GM23338 (cell line): ENCODE measurements around the gene CDC6. TPM values are rescaled to one million over a fixed set of nuclear protein-coding genes. Genes with fewer than 3 reads are reported as not detected.

ENCODE experiments used
- ATAC-seq: fragments of 200-7000 bp; cut with Tn5 transposase; 3 replicates; pipeline ENCODE4 v1.9.1; 2020
- DNase-seq: peaks from one replicate; pipeline ENCODE4 v3.0.0-alpha.2; 2015; ENCODE audit warnings: low spot score
- H2AFZ ChIP-seq: fragments of 200-600 bp; sonication (generic); 2 replicates; pipeline ENCODE4 v1.8.0; 2016; ENCODE audit warnings: antibody characterized with exemption, mild to moderate bottlenecking, moderate library complexity
- H3F3A ChIP-seq: fragments of 200-600 bp; sonication (generic); replicated peaks from 2 replicates; pipeline ENCODE4 v1.8.0; 2017; ENCODE audit warnings: antibody characterized with exemption, mixed run types, low read depth
- H3K27ac ChIP-seq: fragments of 200-600 bp; sonication (generic); 2 replicates; pipeline ENCODE4 v1.6.1; 2016; ENCODE audit warnings: low read depth
- H3K27me3 ChIP-seq: fragments of 200-600 bp; sonication (generic); 2 replicates; pipeline ENCODE4 v1.8.0; 2016; ENCODE audit warnings: mild to moderate bottlenecking, mixed run types, moderate library complexity; ENCODE audit not compliant: insufficient read depth
- H3K36me3 ChIP-seq: fragments of 200-600 bp; sonication (generic); 2 replicates; pipeline ENCODE4 v1.8.0; 2016; ENCODE audit warnings: mild to moderate bottlenecking; ENCODE audit not compliant: insufficient read depth
- H3K4me1 ChIP-seq: fragments of 200-600 bp; sonication (generic); 2 replicates; pipeline ENCODE4 v1.8.0; 2016; ENCODE audit warnings: mild to moderate bottlenecking, moderate library complexity; ENCODE audit not compliant: insufficient read depth
- H3K4me2 ChIP-seq: fragments of 200-600 bp; sonication (generic); 2 replicates; pipeline ENCODE4 v1.7.1; 2017; ENCODE audit warnings: mixed run types
- H3K4me3 ChIP-seq: fragments of 200-600 bp; sonication (generic); 2 replicates; pipeline ENCODE4 v1.6.1; 2016; ENCODE audit warnings: mixed run types
- H3K79me2 ChIP-seq: fragments of 200-600 bp; sonication (generic); replicated peaks from 2 replicates; pipeline ENCODE4 v1.8.0; 2017; ENCODE audit warnings: mild to moderate bottlenecking; ENCODE audit not compliant: insufficient read depth
- H3K9me2 ChIP-seq: fragments of 200-600 bp; sonication (generic); 2 replicates; pipeline ENCODE4 v1.8.0; 2017; ENCODE audit not compliant: insufficient read depth
- H4K20me1 ChIP-seq: fragments of 200-600 bp; sonication (generic); replicated peaks from 2 replicates; pipeline ENCODE4 v1.8.0; 2017; ENCODE audit warnings: mild to moderate bottlenecking; ENCODE audit not compliant: insufficient read depth
- H3K27ac Mint-ChIP-seq: 2 replicates; pipeline ENCODE4 v1.8.0; 2020; ENCODE audit warnings: inconsistent platforms, mild to moderate bottlenecking, moderate library complexity, mixed read lengths
- H3K27me3 Mint-ChIP-seq: 3 replicates; pipeline ENCODE4 v1.8.0; 2022; ENCODE audit warnings: low read depth, mild to moderate bottlenecking, moderate library complexity, mixed read lengths, inconsistent platforms; ENCODE audit not compliant: insufficient read depth, poor library complexity
- H3K36me3 Mint-ChIP-seq: 3 replicates; pipeline ENCODE4 v1.8.0; 2021; ENCODE audit warnings: low read depth, mild to moderate bottlenecking, inconsistent platforms, moderate library complexity, mixed read lengths
- H3K4me1 Mint-ChIP-seq: 3 replicates; pipeline ENCODE4 v1.8.0; 2020; ENCODE audit warnings: mild to moderate bottlenecking, inconsistent platforms, mixed read lengths
- H3K4me3 Mint-ChIP-seq: 3 replicates; pipeline ENCODE4 v1.8.0; 2021; ENCODE audit warnings: moderate library complexity, mild to moderate bottlenecking, inconsistent platforms, mixed read lengths
- H3K9me3 Mint-ChIP-seq: 3 replicates; pipeline ENCODE4 v1.8.0; 2020; ENCODE audit warnings: moderate library complexity, mild to moderate bottlenecking, inconsistent platforms, mixed read lengths
- CREB1 ChIP-seq: fragments of 250-450 bp; sonication (Bioruptor Pico); IDR thresholded peaks from 2 replicates; pipeline ENCODE4 v1.5.0; 2020; ENCODE audit warnings: low read depth, mild to moderate bottlenecking, moderate library complexity
- CTCF ChIP-seq, 2 experiments: fragments of 200-600 bp in 1 of 2; sonication (generic) in 1 of 2; conservative IDR thresholded peaks; 2 replicates each; pipeline versions ENCODE4 v1.5.1 to v1.6.1; 2016 to 2017; ENCODE audit warnings: antibody characterized with exemption in 2 of 2, low read depth in 2 of 2, mild to moderate bottlenecking in 2 of 2, moderate library complexity in 1 of 2
- EZH2 ChIP-seq: fragments of 200-600 bp; sonication (generic); IDR thresholded peaks from one replicate; pipeline ENCODE4 v1.8.0; 2017; ENCODE audit warnings: antibody characterized with exemption, mild to moderate bottlenecking, low read depth; ENCODE audit not compliant: unreplicated experiment
- EZH2phosphoT487 ChIP-seq: fragments of 200-600 bp; sonication (generic); IDR thresholded peaks from one replicate; pipeline ENCODE4 v1.8.1; 2018; ENCODE audit warnings: antibody characterized with exemption; ENCODE audit not compliant: unreplicated experiment
- JUNB ChIP-seq: IDR thresholded peaks from one replicate; pipeline ENCODE4 v1.6.1; 2016; ENCODE audit warnings: antibody characterized with exemption; ENCODE audit not compliant: unreplicated experiment
- NANOG ChIP-seq: IDR thresholded peaks from 2 replicates; pipeline ENCODE4 v1.6.1; 2016; ENCODE audit warnings: antibody characterized with exemption, borderline replicate concordance
- POLR2AphosphoS5 ChIP-seq: IDR thresholded peaks from 2 replicates; pipeline ENCODE4 v1.6.1; 2016; ENCODE audit warnings: antibody characterized with exemption, low read depth
- STAT1 ChIP-seq: IDR thresholded peaks from one replicate; pipeline ENCODE4 v1.6.1; 2016; ENCODE audit warnings: antibody characterized with exemption; ENCODE audit not compliant: unreplicated experiment
- ZNF114 ChIP-seq: fragments of 250-450 bp; sonication (Bioruptor Pico); IDR thresholded peaks from 2 replicates; pipeline ENCODE4 v1.5.0; 2020; ENCODE audit warnings: mild to moderate bottlenecking, moderate library complexity
- ZNF331 ChIP-seq: fragments of 250-450 bp; sonication (Bioruptor Pico); IDR thresholded peaks from 2 replicates; pipeline ENCODE4 v1.5.0; 2020; ENCODE audit warnings: low read depth, mild to moderate bottlenecking, moderate library complexity
- polyA plus RNA-seq: library from polyadenylated mRNA; unstranded; fragments of >200 nt; fragmentation: Nextera tagmentation; extraction: Ambion mirVana; gene quantifications from 2 replicates; pipeline ENCODE4 v1.2.1, GENCODE V29; 2016
- total RNA-seq: library from RNA; depleted of rRNA; stranded (reverse); fragments of >200 nt; shearing (Covaris generic); gene quantifications from 2 replicates; pipeline ENCODE4 v1.2.3, GENCODE V29; 2014
- TF ChIP-seq, protein P1 (sequence below): IDR thresholded peaks from one replicate; pipeline ENCODE4 v1.6.1; 2018; ENCODE audit warnings: antibody characterized with exemption; ENCODE audit not compliant: unreplicated experiment
- TF ChIP-seq, protein P2 (sequence below): IDR thresholded peaks from 2 replicates; pipeline ENCODE4 v1.6.1; 2016; ENCODE audit warnings: antibody characterized with exemption
- TF ChIP-seq, protein P3 (sequence below): fragments of 250-450 bp; sonication (Bioruptor Pico); IDR thresholded peaks from 2 replicates; pipeline ENCODE4 v1.5.0; 2020; ENCODE audit warnings: mild to moderate bottlenecking, moderate library complexity

CDC6 gene
- total and polyA plus RNA-seq, 2 experiments from 2014 or later, result 46.2 to 79.9 TPM

- Histone ChIP-seq H4K20me1 (peaks cover 23% of the 10 kb centered on the region), H3K4me3 (no peak overlapping the region), H3K27me3 (peaks cover 23% of the 10 kb centered on the region), H3K36me3 (no peaks in the 10 kb centered on the region; the same call in 1 of the 2 replicates), H2AFZ (no peak overlapping the region), H3K9me2 (no peaks in the 10 kb centered on the region), H3K27ac (no peak overlapping the region), H3K4me1 (peaks cover 7% of the 10 kb centered on the region), H3K4me2 (no peak overlapping the region), H3K79me2 (no peaks in the 10 kb centered on the region), H3F3A (peaks cover 10% of the 10 kb centered on the region; the same call in 1 of the 2 replicates)
- TF ChIP-seq EZH2, result no peak
- no peak for TF ChIP-seq POLR2AphosphoS5
- TF ChIP-seq, protein P1, sequence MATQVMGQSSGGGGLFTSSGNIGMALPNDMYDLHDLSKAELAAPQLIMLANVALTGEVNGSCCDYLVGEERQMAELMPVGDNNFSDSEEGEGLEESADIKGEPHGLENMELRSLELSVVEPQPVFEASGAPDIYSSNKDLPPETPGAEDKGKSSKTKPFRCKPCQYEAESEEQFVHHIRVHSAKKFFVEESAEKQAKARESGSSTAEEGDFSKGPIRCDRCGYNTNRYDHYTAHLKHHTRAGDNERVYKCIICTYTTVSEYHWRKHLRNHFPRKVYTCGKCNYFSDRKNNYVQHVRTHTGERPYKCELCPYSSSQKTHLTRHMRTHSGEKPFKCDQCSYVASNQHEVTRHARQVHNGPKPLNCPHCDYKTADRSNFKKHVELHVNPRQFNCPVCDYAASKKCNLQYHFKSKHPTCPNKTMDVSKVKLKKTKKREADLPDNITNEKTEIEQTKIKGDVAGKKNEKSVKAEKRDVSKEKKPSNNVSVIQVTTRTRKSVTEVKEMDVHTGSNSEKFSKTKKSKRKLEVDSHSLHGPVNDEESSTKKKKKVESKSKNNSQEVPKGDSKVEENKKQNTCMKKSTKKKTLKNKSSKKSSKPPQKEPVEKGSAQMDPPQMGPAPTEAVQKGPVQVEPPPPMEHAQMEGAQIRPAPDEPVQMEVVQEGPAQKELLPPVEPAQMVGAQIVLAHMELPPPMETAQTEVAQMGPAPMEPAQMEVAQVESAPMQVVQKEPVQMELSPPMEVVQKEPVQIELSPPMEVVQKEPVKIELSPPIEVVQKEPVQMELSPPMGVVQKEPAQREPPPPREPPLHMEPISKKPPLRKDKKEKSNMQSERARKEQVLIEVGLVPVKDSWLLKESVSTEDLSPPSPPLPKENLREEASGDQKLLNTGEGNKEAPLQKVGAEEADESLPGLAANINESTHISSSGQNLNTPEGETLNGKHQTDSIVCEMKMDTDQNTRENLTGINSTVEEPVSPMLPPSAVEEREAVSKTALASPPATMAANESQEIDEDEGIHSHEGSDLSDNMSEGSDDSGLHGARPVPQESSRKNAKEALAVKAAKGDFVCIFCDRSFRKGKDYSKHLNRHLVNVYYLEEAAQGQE, result no peak
- TF ChIP-seq, protein P2, sequence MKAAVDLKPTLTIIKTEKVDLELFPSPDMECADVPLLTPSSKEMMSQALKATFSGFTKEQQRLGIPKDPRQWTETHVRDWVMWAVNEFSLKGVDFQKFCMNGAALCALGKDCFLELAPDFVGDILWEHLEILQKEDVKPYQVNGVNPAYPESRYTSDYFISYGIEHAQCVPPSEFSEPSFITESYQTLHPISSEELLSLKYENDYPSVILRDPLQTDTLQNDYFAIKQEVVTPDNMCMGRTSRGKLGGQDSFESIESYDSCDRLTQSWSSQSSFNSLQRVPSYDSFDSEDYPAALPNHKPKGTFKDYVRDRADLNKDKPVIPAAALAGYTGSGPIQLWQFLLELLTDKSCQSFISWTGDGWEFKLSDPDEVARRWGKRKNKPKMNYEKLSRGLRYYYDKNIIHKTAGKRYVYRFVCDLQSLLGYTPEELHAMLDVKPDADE, result no peak
- no peak for TF ChIP-seq CREB1 (CRISPR knock-in tag)
- TF ChIP-seq ZNF331 (CRISPR knock-in tag), result no peak
- no peak for TF ChIP-seq JUNB
- TF ChIP-seq ZNF114, result no peak
- TF ChIP-seq CTCF (conservative IDR thresholded peaks at IDR 0.05; ENCODE audit: low read depth in 2 of 2), result no peak
- no peak for TF ChIP-seq EZH2phosphoT487
- no peak for TF ChIP-seq NANOG
- TF ChIP-seq, protein P3, sequence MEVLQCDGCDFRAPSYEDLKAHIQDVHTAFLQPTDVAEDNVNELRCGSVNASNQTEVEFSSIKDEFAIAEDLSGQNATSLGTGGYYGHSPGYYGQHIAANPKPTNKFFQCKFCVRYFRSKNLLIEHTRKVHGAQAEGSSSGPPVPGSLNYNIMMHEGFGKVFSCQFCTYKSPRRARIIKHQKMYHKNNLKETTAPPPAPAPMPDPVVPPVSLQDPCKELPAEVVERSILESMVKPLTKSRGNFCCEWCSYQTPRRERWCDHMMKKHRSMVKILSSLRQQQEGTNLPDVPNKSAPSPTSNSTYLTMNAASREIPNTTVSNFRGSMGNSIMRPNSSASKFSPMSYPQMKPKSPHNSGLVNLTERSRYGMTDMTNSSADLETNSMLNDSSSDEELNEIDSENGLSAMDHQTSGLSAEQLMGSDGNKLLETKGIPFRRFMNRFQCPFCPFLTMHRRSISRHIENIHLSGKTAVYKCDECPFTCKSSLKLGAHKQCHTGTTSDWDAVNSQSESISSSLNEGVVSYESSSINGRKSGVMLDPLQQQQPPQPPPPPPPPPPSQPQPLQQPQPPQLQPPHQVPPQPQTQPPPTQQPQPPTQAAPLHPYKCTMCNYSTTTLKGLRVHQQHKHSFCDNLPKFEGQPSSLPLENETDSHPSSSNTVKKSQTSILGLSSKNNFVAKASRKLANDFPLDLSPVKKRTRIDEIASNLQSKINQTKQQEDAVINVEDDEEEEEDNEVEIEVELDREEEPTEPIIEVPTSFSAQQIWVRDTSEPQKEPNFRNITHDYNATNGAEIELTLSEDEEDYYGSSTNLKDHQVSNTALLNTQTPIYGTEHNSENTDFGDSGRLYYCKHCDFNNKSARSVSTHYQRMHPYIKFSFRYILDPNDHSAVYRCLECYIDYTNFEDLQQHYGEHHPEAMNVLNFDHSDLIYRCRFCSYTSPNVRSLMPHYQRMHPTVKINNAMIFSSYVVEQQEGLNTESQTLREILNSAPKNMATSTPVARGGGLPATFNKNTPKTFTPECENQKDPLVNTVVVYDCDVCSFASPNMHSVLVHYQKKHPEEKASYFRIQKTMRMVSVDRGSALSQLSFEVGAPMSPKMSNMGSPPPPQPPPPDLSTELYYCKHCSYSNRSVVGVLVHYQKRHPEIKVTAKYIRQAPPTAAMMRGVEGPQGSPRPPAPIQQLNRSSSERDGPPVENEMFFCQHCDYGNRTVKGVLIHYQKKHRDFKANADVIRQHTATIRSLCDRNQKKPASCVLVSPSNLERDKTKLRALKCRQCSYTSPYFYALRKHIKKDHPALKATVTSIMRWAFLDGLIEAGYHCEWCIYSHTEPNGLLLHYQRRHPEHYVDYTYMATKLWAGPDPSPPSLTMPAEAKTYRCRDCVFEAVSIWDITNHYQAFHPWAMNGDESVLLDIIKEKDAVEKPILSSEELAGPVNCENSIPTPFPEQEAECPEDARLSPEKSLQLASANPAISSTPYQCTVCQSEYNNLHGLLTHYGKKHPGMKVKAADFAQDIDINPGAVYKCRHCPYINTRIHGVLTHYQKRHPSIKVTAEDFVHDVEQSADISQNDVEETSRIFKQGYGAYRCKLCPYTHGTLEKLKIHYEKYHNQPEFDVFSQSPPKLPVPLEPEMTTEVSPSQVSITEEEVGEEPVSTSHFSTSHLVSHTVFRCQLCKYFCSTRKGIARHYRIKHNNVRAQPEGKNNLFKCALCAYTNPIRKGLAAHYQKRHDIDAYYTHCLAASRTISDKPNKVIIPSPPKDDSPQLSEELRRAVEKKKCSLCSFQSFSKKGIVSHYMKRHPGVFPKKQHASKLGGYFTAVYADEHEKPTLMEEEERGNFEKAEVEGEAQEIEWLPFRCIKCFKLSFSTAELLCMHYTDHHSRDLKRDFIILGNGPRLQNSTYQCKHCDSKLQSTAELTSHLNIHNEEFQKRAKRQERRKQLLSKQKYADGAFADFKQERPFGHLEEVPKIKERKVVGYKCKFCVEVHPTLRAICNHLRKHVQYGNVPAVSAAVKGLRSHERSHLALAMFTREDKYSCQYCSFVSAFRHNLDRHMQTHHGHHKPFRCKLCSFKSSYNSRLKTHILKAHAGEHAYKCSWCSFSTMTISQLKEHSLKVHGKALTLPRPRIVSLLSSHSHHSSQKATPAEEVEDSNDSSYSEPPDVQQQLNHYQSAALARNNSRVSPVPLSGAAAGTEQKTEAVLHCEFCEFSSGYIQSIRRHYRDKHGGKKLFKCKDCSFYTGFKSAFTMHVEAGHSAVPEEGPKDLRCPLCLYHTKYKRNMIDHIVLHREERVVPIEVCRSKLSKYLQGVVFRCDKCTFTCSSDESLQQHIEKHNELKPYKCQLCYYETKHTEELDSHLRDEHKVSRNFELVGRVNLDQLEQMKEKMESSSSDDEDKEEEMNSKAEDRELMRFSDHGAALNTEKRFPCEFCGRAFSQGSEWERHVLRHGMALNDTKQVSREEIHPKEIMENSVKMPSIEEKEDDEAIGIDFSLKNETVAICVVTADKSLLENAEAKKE (CRISPR knock-in tag), result no peak
- no peak for TF ChIP-seq STAT1
- Mint-ChIP-seq H3K27me3 (peaks cover 31% of the 10 kb centered on the region), H3K4me3 (no peak overlapping the region), H3K27ac (no peak overlapping the region), H3K36me3 (peaks cover 7% of the 10 kb centered on the region; the same call in 2 of the 3 replicates), H3K9me3 (no peaks in the 10 kb centered on the region; the same call in 2 of the 3 replicates), H3K4me1 (peaks cover 22% of the 10 kb centered on the region)
- ATAC-seq, result no peak
- DNase-seq, result no peak
These were observed 49.7 kb downstream of the CDC6 start for GRCh38 chr17:40337351-40337750.
